ENCODE measurements around the gene SFXN1.

DNA sequence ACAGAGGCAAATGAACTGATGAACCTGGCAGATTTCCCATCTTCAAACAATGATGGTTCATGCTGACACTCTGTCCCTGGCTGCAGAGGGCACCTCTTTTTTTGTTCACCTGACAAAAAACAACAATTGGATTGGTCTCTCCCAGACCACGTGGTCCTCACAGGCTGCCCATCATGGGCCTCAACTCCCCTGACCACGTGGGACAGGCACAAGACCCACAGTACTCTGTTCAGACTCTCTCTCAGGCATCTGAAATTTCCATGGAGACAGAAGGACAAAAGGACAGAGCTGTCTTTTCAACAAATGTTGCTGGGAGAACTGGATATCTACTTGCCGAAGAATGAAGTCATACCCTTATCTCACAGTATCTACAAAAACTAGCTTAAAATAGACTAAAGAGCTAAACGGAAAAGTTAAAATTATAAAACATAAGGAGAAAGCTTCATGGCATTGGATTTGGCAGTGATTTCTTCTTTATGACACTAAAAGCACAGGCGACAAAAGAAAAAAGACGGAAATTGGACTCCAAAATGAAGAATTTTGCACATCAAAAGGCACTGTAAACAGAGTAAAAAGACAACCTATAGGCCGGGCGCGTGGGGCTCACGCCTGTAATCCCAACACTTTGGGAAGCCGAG is 22.1 kb upstream of the SFXN1 start:
- TF ChIP-seq POLR2AphosphoS5 (IDR thresholded peaks at IDR 0.05) (no peak), CTCF (IDR thresholded peaks at IDR 0.05) (no peak), POLR2A (IDR thresholded peaks at IDR 0.05) (no peak)
